B cell (primary cell): ENCODE results near the gene ABLIM1. TPM values are rescaled to one million over a fixed set of nuclear protein-coding genes. Genes with fewer than 3 reads are reported as not detected.

Experiments
- ATAC-seq: fragments of 200-7000 bp; cut with Tn5 transposase; one replicate; pipeline ENCODE4 v1.10.0; 2021; ENCODE audit warnings: low read depth, mild to moderate bottlenecking, moderate number of reproducible peaks, moderate library complexity
- CTCF ChIA-PET: fragments of 350-600 bp; sonication (Branson Sonifier 250); formaldehyde crosslinking; loops from one replicate; lab custom pipeline; 2021; ENCODE audit warnings: antibody characterized with exemption, inconsistent platforms; lab: Charles Lee
- POLR2A ChIA-PET: fragments of 350-600 bp; sonication (Branson Sonifier 250); formaldehyde crosslinking; loops from one replicate; lab custom pipeline; 2021; ENCODE audit warnings: antibody characterized with exemption; lab: Charles Lee
- DNase-seq: peaks from one replicate; pipeline ENCODE4 v3.0.0; 2013
- H2AFZ ChIP-seq: 2 replicates; pipeline ENCODE4 v1.6.1; 2012; ENCODE audit warnings: mild to moderate bottlenecking, low read depth, low read length; ENCODE audit not compliant: insufficient read depth, poor library complexity, severe bottlenecking
- H3K27ac ChIP-seq, 2 donors: 1 replicate in 1 of 2; 2 replicates in 1 of 2; pipeline ENCODE4 v1.5.1; 2012 to 2013; ENCODE audit warnings: low read length in 2 of 2, mild to moderate bottlenecking in 2 of 2, moderate library complexity in 1 of 2
- H3K27me3 ChIP-seq, 4 experiments: fragments of 200-600 bp in 1 of 4; sonication (generic) in 1 of 4; replicated peaks in 1 of 4; 1 replicate in 2 of 4; 2 replicates in 2 of 4; pipeline versions ENCODE4 v1.6.1 to v1.7.0; 2013 to 2016; ENCODE audit warnings: low read length in 3 of 4, mild to moderate bottlenecking in 2 of 4, mixed read lengths in 1 of 4, moderate library complexity in 1 of 4; ENCODE audit not compliant: insufficient read depth in 4 of 4, control insufficient read depth in 3 of 4; ENCODE audit errors: control extremely low read depth in 1 of 4
- H3K36me3 ChIP-seq, 2 experiments: replicated peaks in 1 of 2; 1 replicate in 1 of 2; 2 replicates in 1 of 2; pipeline versions ENCODE4 v1.6.1 to v1.7.1; 2013; ENCODE audit warnings: low read length in 1 of 2; ENCODE audit not compliant: insufficient read depth in 2 of 2, control insufficient read depth in 1 of 2; ENCODE audit errors: control extremely low read depth in 1 of 2, extremely low read depth in 1 of 2
- H3K4me1 ChIP-seq, 2 donors: fragments of 200-600 bp in 1 of 2; sonication (generic) in 1 of 2; 1 replicate in 1 of 2; 2 replicates in 1 of 2; pipeline versions ENCODE4 v1.5.1 to v1.6.1; 2013 to 2017; ENCODE audit warnings: low read length in 2 of 2; ENCODE audit not compliant: control insufficient read depth in 2 of 2, insufficient read depth in 2 of 2
- H3K4me2 ChIP-seq: replicated peaks from 2 replicates; pipeline ENCODE3; 2012; ENCODE audit warnings: mild to moderate bottlenecking, low read depth, low read length; ENCODE audit not compliant: poor library complexity, severe bottlenecking
- H3K4me3 ChIP-seq, 5 experiments: fragments of 200-600 bp in 1 of 5; sonication (generic) in 1 of 5; 1 replicate in 3 of 5; 2 replicates in 2 of 5; pipeline versions ENCODE4 v1.5.1 to v1.7.0; 2011 to 2016; ENCODE audit warnings: low read length in 4 of 5, mild to moderate bottlenecking in 4 of 5, low read depth in 2 of 5, control low read depth in 1 of 5, moderate library complexity in 1 of 5; ENCODE audit not compliant: insufficient read depth in 1 of 5; ENCODE audit errors: control extremely low read depth in 1 of 5, extremely low read depth in 1 of 5
- H3K79me2 ChIP-seq: fragments of 200-600 bp; sonication (generic); one replicate; pipeline ENCODE4 v1.6.0; 2016; ENCODE audit warnings: low read length; ENCODE audit not compliant: control insufficient read depth, insufficient read depth
- H3K9ac ChIP-seq: fragments of 200-600 bp; sonication (generic); 2 replicates; pipeline ENCODE4 v1.6.1; 2017; ENCODE audit warnings: mild to moderate bottlenecking, low read length, moderate library complexity
- H3K9me3 ChIP-seq, 3 donors: one replicate each; pipeline versions ENCODE4 v1.6.1 to v1.7.1; 2013; ENCODE audit warnings: low read length in 2 of 3; ENCODE audit not compliant: control insufficient read depth in 2 of 3, insufficient read depth in 1 of 3; ENCODE audit errors: control extremely low read depth in 1 of 3
- H4K20me1 ChIP-seq: 2 replicates; pipeline ENCODE4 v1.6.0; 2012; ENCODE audit warnings: mild to moderate bottlenecking, low read length; ENCODE audit not compliant: insufficient read depth, control insufficient read depth, poor library complexity, severe bottlenecking
- H3K27ac Mint-ChIP-seq: one replicate; pipeline ENCODE4 v1.8.0; 2021; ENCODE audit warnings: mixed read lengths
- H3K27me3 Mint-ChIP-seq: one replicate; pipeline ENCODE4 v1.8.0; 2021; ENCODE audit warnings: mixed read lengths
- H3K4me1 Mint-ChIP-seq: one replicate; pipeline ENCODE4 v1.8.0; 2021; ENCODE audit warnings: mixed read lengths
- H3K4me3 Mint-ChIP-seq: one replicate; pipeline ENCODE4 v1.8.0; 2021; ENCODE audit warnings: mixed read lengths
- H3K9me3 Mint-ChIP-seq: one replicate; pipeline ENCODE4 v1.8.0; 2022; ENCODE audit warnings: mixed read lengths; ENCODE audit not compliant: insufficient read depth
- CTCF ChIP-seq: fragments of 200-600 bp; IDR thresholded peaks from one replicate; pipeline ENCODE4 v1.8.0; 2022; ENCODE audit warnings: antibody characterized with exemption, mild to moderate bottlenecking
- EZH2 ChIP-seq: IDR thresholded peaks from 2 replicates; pipeline ENCODE4 v1.6.1; 2012; ENCODE audit warnings: borderline replicate concordance, low read depth, mild to moderate bottlenecking, moderate library complexity, low read length; ENCODE audit not compliant: insufficient read depth, poor library complexity, severe bottlenecking
- WGBS: methylation state at CpG from one replicate; pipeline ENCODE4 v1.1.5; 2013; ENCODE audit warnings: missing lambda C conversion rate; ENCODE audit not compliant: insufficient coverage; 5-methylcytosine and 5-hydroxymethylcytosine counted together
- intact Hi-C: fragments of 100-400 bp; cut with micrococcal nuclease; formaldehyde crosslinking; loops from one replicate; pipeline ENCODE4 v1.10.0; 2022
- polyA plus RNA-seq: library from polyadenylated mRNA; depleted of rRNA; stranded (reverse); fragments of >200 nt; gene quantifications from 2 replicates; pipeline ENCODE4 v1.2.3, GENCODE V29; 2012
- small RNA-seq: library from RNA; depleted of rRNA; stranded (forward); fragments of <200 nt; gene quantifications from one replicate; pipeline ENCODE3, GENCODE V24; 2012; ENCODE audit warnings: low replicate concordance, low read depth; ENCODE audit not compliant: insufficient read length
- total RNA-seq, 2 donors: library from RNA; stranded (reverse); fragments of 120-200 nt in 1 of 2; gene quantifications; 1 replicate in 1 of 2; 2 replicates in 1 of 2; pipeline versions ENCODE4 v1.2.3 to v1.2.4, GENCODE V29; 2013 to 2022

The ABLIM1 gene
- total and polyA plus RNA-seq, 2 donors (not counting 1 experiment from before 2014, with no cell fraction given) = 55.6 to 148 TPM

- ATAC-seq (no peak), DNase-seq (no peak)
- ChIA-PET CTCF (no interaction called here), POLR2A (no interaction called here)
- no peaks in the 10 kb centered on the region for H3K36me3 ChIP-seq
- H3K4me1 Mint-ChIP-seq = no peaks in the 10 kb centered on the region
- H3K9ac ChIP-seq = no peak overlapping the region
- no peak overlapping the region for H3K4me3 Mint-ChIP-seq
- intact Hi-C loops = no loop called here
- H3K4me3 ChIP-seq = no peak overlapping the region
- H3K27me3 Mint-ChIP-seq = peaks cover 17% of the 10 kb centered on the region
- H3K79me2 ChIP-seq = no peaks in the 10 kb centered on the region
- no peaks in the 10 kb centered on the region for H3K4me1 ChIP-seq
- H2AFZ ChIP-seq = no peak overlapping the region
- no peaks in the 10 kb centered on the region for H3K9me3 Mint-ChIP-seq
- H3K4me2 ChIP-seq = no peak overlapping the region
- H3K27ac Mint-ChIP-seq = no peak overlapping the region
- TF ChIP-seq CTCF (no peak), EZH2 (no peak)
- H4K20me1 ChIP-seq = no peaks in the 10 kb centered on the region
- H3K27ac ChIP-seq = no peak overlapping the region
- H3K27me3 ChIP-seq = peaks cover 0 to 10% (median 4%) of the 10 kb centered on the region in 4 experiments
- H3K9me3 ChIP-seq = no peaks in the 10 kb centered on the region
- 82% methylated on average over 5 of the region's 5 CpGs for WGBS
These were observed 273.5 kb downstream of the ABLIM1 start for GRCh38 chr10:114384601-114385000.

GRCh38 chr10:114384181-114384580, 273.9 kb downstream of the ABLIM1 start:
- no peak overlapping the region for H2AFZ ChIP-seq

More at GRCh38 chr10:114384181-114384580, 273.9 kb downstream of the ABLIM1 start:
- H3K27me3 ChIP-seq = peaks cover 0 to 13% (median 4%) of the 10 kb centered on the region in 4 experiments
- no peak for TF ChIP-seq EZH2
- TF ChIP-seq CTCF = no peak
- H3K4me1 ChIP-seq = no peaks in the 10 kb centered on the region
- H3K4me2 ChIP-seq = no peak overlapping the region
- H3K27ac ChIP-seq = no peak overlapping the region
- H3K9me3 ChIP-seq = no peaks in the 10 kb centered on the region
- H3K4me1 Mint-ChIP-seq = no peaks in the 10 kb centered on the region
- H3K4me3 ChIP-seq = no peak overlapping the region
- no peak for DNase-seq
- no peaks in the 10 kb centered on the region for H3K79me2 ChIP-seq
- intact Hi-C loops = no loop called here
- ChIA-PET CTCF (no interaction called here), POLR2A (no interaction called here)
- no peak overlapping the region for H3K27ac Mint-ChIP-seq
- no peak for ATAC-seq
- no peaks in the 10 kb centered on the region for H4K20me1 ChIP-seq
- WGBS = 93% methylated on average over 5 of the region's 9 CpGs
- H3K36me3 ChIP-seq = no peaks in the 10 kb centered on the region
- peaks cover 19% of the 10 kb centered on the region for H3K27me3 Mint-ChIP-seq
- no peak overlapping the region for H3K4me3 Mint-ChIP-seq
- no peak overlapping the region for H3K9ac ChIP-seq
- no peaks in the 10 kb centered on the region for H3K9me3 Mint-ChIP-seq

Small RNA genes lying within 50 kb of the gene (small RNA-seq; reads per million reads assigned to genes)
- gene RN7SL384P = not detected

Other genes with a start within 250 kb of the ABLIM1 start
- 18.2 and 28.6 TPM in 2 replicates for gene FHIP2A, start 163.5 kb upstream of the ABLIM1 start, total RNA-seq
- 4.9 and 11.3 TPM in 2 replicates for gene FHIP2A, start 163.5 kb upstream of the ABLIM1 start, polyA plus RNA-seq